K562 (cell line): ENCODE data around the gene SNCG. TPM values are rescaled to one million over a fixed set of nuclear protein-coding genes. Genes with fewer than 3 reads are reported as not detected.

Experiments
- ARID4B ChIP-seq: sonication (generic); formaldehyde crosslinking; IDR thresholded peaks from 2 replicates; pipeline ENCODE4 v1.8.0; 2022; ENCODE audit warnings: mild to moderate bottlenecking, missing genetic modification reagents
- BCL6 ChIP-seq: fragments of 250-450 bp; sonication (Bioruptor Pico); IDR thresholded peaks from 2 replicates; pipeline ENCODE4 v1.4.0; 2020
- CXXC5 ChIP-seq: fragments of 250-450 bp; sonication (Bioruptor Pico); IDR thresholded peaks from 2 replicates; pipeline ENCODE4 v1.8.0; 2022; ENCODE audit warnings: inconsistent platforms, mild to moderate bottlenecking, moderate library complexity
- HOMEZ ChIP-seq: fragments of 250-450 bp; sonication (Bioruptor Pico); IDR thresholded peaks from 2 replicates; pipeline ENCODE4 v1.4.0; 2020; ENCODE audit warnings: mild to moderate bottlenecking, moderate library complexity
- MAX ChIP-seq: sonication (generic); formaldehyde crosslinking; IDR thresholded peaks from 2 replicates; pipeline ENCODE4 v1.9.0; 2022; ENCODE audit warnings: mild to moderate bottlenecking, missing genetic modification reagents
- RFX1 ChIP-seq: fragments of 450-650 bp; IDR thresholded peaks from 2 replicates; pipeline ENCODE4 v1.6.1; 2016; ENCODE audit warnings: mild to moderate bottlenecking, moderate library complexity
- RUNX1 ChIP-seq: sonication (generic); IDR thresholded peaks from 2 replicates; pipeline ENCODE4 v1.6.1; 2016; ENCODE audit warnings: antibody characterized with exemption, low read depth
- SMAD1 ChIP-seq: fragments of 150-350 bp; IDR thresholded peaks from 2 replicates; pipeline ENCODE4 v1.6.1; 2014; ENCODE audit warnings: low read length, low read depth; ENCODE audit not compliant: partially characterized antibody
- SMC3 ChIP-seq: conservative IDR thresholded peaks from 2 replicates; pipeline ENCODE4 v1.6.1; 2011; ENCODE audit warnings: low read depth, low read length, improper control_type of control experiment; ENCODE audit not compliant: insufficient read depth
- TFAM ChIP-seq: fragments of 250-450 bp; sonication (Bioruptor Pico); conservative IDR thresholded peaks from 2 replicates; pipeline ENCODE4 v1.5.0; 2021; ENCODE audit warnings: mild to moderate bottlenecking, moderate library complexity
- THRB ChIP-seq: fragments of 450-650 bp; formaldehyde crosslinking; conservative IDR thresholded peaks from 2 replicates; pipeline ENCODE4 v1.4.0; 2022; ENCODE audit warnings: mild to moderate bottlenecking, missing genetic modification characterization
- YY1 ChIP-seq, 3 experiments: IDR thresholded peaks; 2 replicates each; pipeline ENCODE4 v1.6.1; 2011; ENCODE audit warnings: low read length in 2 of 3, mild to moderate bottlenecking in 2 of 3, moderate library complexity in 2 of 3, borderline replicate concordance in 1 of 3, control low read depth in 1 of 3, low read depth in 1 of 3; ENCODE audit not compliant: insufficient read depth in 3 of 3, insufficient replicate concordance in 2 of 3, control insufficient read depth in 1 of 3, insufficient read length in 1 of 3; ENCODE audit errors: extremely low read depth in 1 of 3
- ZNF174 ChIP-seq: fragments of 250-450 bp; sonication (Bioruptor Pico); IDR thresholded peaks from 2 replicates; pipeline ENCODE4 v1.4.0; 2020; ENCODE audit warnings: mild to moderate bottlenecking
- ZNF384 ChIP-seq: IDR thresholded peaks from 2 replicates; pipeline ENCODE4 v1.6.1; 2012; ENCODE audit warnings: low read depth, low read length, improper control_type of control experiment
- polyA plus RNA-seq, 8 experiments: library from polyadenylated mRNA; depleted of rRNA in 4 of 8; stranded (reverse) in 5 of 8; unstranded in 3 of 8; fragments of >200 nt; fragmentation: Nextera tagmentation in 2 of 8; fragmentation: Illumina TruSeq in 1 of 8; extraction: Ambion mirVana in 2 of 8; extraction: Trizol in 1 of 8; gene quantifications; 2 replicates each; pipeline versions ENCODE4 v1.2.1 to v1.2.3, GENCODE V29; 2011 to 2014; ENCODE audit warnings: inconsistent platforms in 1 of 8, missing spikeins in 1 of 8
- total RNA-seq, 7 experiments: library from RNA; depleted of rRNA in 6 of 7; stranded (reverse); fragments of >200 nt in 6 of 7; fragmentation: Illumina TruSeq in 2 of 7; extraction: Trizol in 2 of 7; gene quantifications; 2 replicates each; pipeline versions ENCODE4 v1.2.1 to v1.2.3, GENCODE V29; 2011 to 2021; ENCODE audit warnings: low replicate concordance in 1 of 7

SNCG gene
- total and polyA plus RNA-seq, 9 of the 15 experiments (the other 6 are each of a cell fraction or from before 2014, with no cell fraction given), result 9.8 to 146 (median 93.6) TPM

GRCh38 chr10:86960003-86960862 is 1.8 kb downstream of the SNCG start (continued):
- TF ChIP-seq HOMEZ (CRISPR knock-in tag), result no peak
- peak; percentile 93 for TF ChIP-seq SMC3
- TF ChIP-seq YY1 (IDR thresholded peaks at IDR 0.05; ENCODE audit: borderline replicate concordance in 1 of 3, control insufficient read depth in 1 of 3, extremely low read depth in 1 of 3, insufficient read depth in 3 of 3, insufficient read length in 1 of 3, insufficient replicate concordance in 2 of 3, low read depth in 1 of 3, low read length in 2 of 3), result peak in 2 of 3 experiments; percentile 5 to 36
- TF ChIP-seq TFAM (CRISPR knock-in tag), result no peak
- no peak for TF ChIP-seq BCL6 (CRISPR knock-in tag)
- TF ChIP-seq ARID4B (CRISPR knock-in tag), result no peak
- no peak for TF ChIP-seq CXXC5 (CRISPR knock-in tag)
- TF ChIP-seq RUNX1, result no peak
- peak; percentile 35; the same call in 1 of the 2 replicates for TF ChIP-seq ZNF384
- TF ChIP-seq THRB (CRISPR knock-in tag), result no peak
- no peak for TF ChIP-seq SMAD1
- TF ChIP-seq MAX (CRISPR knock-in tag), result peak; percentile 82
- TF ChIP-seq RFX1, result no peak
- TF ChIP-seq ZNF174 (CRISPR knock-in tag), result no peak
